WTC11 (cell line): Measurements from ENCODE around the gene SLC26A8.

Source experiments
- CBFB ChIP-seq: sonication (generic); formaldehyde crosslinking; IDR thresholded peaks from 2 replicates; pipeline ENCODE4 v1.8.1; 2022; ENCODE audit warnings: mild to moderate bottlenecking, low read depth, missing genetic modification reagents
- CREB1 ChIP-seq: sonication (generic); formaldehyde crosslinking; IDR thresholded peaks from 2 replicates; pipeline ENCODE4 v1.8.0; 2023; ENCODE audit warnings: mild to moderate bottlenecking, missing genetic modification reagents
- CREM ChIP-seq: sonication (generic); formaldehyde crosslinking; IDR thresholded peaks from 2 replicates; pipeline ENCODE4 v1.8.1; 2022; ENCODE audit warnings: mild to moderate bottlenecking, missing genetic modification reagents, moderate library complexity
- CTCF ChIP-seq: fragments of 200-600 bp; IDR thresholded peaks from 2 replicates; pipeline ENCODE4 v1.8.0; 2022; ENCODE audit warnings: antibody characterized with exemption
- E2F5 ChIP-seq: sonication (generic); formaldehyde crosslinking; IDR thresholded peaks from 2 replicates; pipeline ENCODE4 v1.8.1; 2022; ENCODE audit warnings: mild to moderate bottlenecking, moderate library complexity, missing genetic modification reagents
- FOXK1 ChIP-seq: sonication (generic); formaldehyde crosslinking; IDR thresholded peaks from 2 replicates; pipeline ENCODE4 v1.8.0; 2022; ENCODE audit warnings: mild to moderate bottlenecking, moderate library complexity, missing genetic modification reagents
- IRF1 ChIP-seq: sonication (generic); formaldehyde crosslinking; IDR thresholded peaks from 2 replicates; pipeline ENCODE4 v1.8.0; 2023; ENCODE audit warnings: missing genetic modification reagents
- JUN ChIP-seq: sonication (generic); formaldehyde crosslinking; IDR thresholded peaks from 2 replicates; pipeline ENCODE4 v1.8.0; 2023; ENCODE audit warnings: mild to moderate bottlenecking, missing genetic modification reagents
- KAT7 ChIP-seq: sonication (generic); formaldehyde crosslinking; IDR thresholded peaks from 2 replicates; pipeline ENCODE4 v1.8.1; 2023; ENCODE audit warnings: missing genetic modification reagents, mild to moderate bottlenecking, borderline replicate concordance
- PRDM15 ChIP-seq: sonication (generic); formaldehyde crosslinking; IDR thresholded peaks from 2 replicates; pipeline ENCODE4 v1.8.0; 2022; ENCODE audit warnings: missing genetic modification reagents
- TP53 ChIP-seq: sonication (generic); formaldehyde crosslinking; IDR thresholded peaks from 2 replicates; pipeline ENCODE4 v1.8.1; 2023; ENCODE audit warnings: mild to moderate bottlenecking, missing genetic modification reagents
- ZNF121 ChIP-seq: sonication (generic); formaldehyde crosslinking; IDR thresholded peaks from 2 replicates; pipeline ENCODE4 v1.8.0; 2023; ENCODE audit warnings: missing genetic modification reagents
- ZNF281 ChIP-seq: sonication (generic); formaldehyde crosslinking; IDR thresholded peaks from 2 replicates; pipeline ENCODE4 v1.8.0; 2023; ENCODE audit warnings: mild to moderate bottlenecking, missing genetic modification reagents
- ZNF512 ChIP-seq: sonication (generic); formaldehyde crosslinking; IDR thresholded peaks from 2 replicates; pipeline ENCODE4 v1.8.1; 2022; ENCODE audit warnings: missing genetic modification reagents, borderline replicate concordance

- TF ChIP-seq E2F5 (CRISPR knock-in tag), result no peak
- no peak for TF ChIP-seq CBFB
- no peak for TF ChIP-seq ZNF512 (CRISPR knock-in tag)
- no peak for TF ChIP-seq CREB1 (CRISPR knock-in tag)
- TF ChIP-seq ZNF281, result no peak
- TF ChIP-seq TP53 (CRISPR knock-in tag), result no peak
- no peak for TF ChIP-seq IRF1
- TF ChIP-seq CTCF, result no peak
- no peak for TF ChIP-seq CREM (CRISPR knock-in tag)
- TF ChIP-seq JUN, result no peak
- no peak for TF ChIP-seq FOXK1 (CRISPR knock-in tag)
- no peak for TF ChIP-seq PRDM15
- no peak for TF ChIP-seq KAT7 (CRISPR knock-in tag)
- no peak for TF ChIP-seq ZNF121
Observed at GRCh38 chr6:35897036-35897435, 127.4 kb downstream of the SLC26A8 start.
